ENCODE results near the gene GAS7. TPM values are rescaled to one million over a fixed set of nuclear protein-coding genes. Genes with fewer than 3 reads are reported as not detected.

GAS7 gene
- total RNA-seq, 3 donors from 2014 or later = 0.30 to 1.6 (median 0.82) TPM

DNA sequence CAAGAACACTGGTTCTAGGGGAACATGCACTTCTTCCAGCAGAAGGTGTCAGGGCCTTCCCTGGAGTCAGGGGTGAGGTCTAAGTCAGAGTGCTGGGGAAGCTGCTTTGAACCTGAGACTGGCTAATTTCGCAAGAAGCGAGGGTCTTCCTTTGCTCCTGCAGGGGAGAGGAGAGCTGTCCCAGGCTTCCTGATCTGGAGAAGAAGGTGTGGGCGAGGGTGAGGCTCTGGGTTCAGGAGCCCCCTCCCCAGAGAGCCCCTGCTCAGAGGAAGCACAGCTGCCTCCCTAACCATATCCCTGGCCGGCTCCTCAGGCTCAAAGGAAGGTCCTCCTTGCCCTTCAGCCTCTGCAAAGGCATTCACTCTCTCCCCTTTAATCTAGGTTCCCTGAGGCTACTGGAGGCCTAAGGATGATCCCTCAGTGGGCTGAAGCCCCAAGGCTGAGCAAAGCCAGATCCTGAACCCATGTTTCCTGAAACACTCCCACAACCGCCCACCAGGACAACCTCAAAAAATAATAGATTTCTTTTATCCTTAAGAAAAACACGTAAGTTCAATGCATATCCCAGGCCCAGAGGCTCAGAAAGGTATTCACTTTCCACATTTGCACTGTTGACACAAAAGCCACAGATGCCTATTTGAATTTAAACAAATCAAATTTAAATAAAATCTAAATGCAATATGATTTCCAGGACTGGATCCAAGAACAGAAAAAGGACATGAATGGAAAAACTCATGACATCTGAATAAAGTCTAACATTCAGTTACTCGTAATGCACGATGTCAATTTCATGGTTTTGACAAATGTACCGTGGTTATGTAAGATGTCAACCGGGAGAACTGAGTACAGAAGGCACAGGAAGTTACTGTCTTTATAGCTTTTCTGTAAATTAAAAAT, 221.9 kb downstream of the GAS7 start:
- H3K4me3 Mint-ChIP-seq = no peak overlapping the region
- no peak for DNase-seq
- H3K4me1 Mint-ChIP-seq (ENCODE audit: low read depth) = no peaks in the 10 kb centered on the region
- H3K9me3 Mint-ChIP-seq = no peaks in the 10 kb centered on the region
- no peak for ATAC-seq
- no peaks in the 10 kb centered on the region for H3K27me3 Mint-ChIP-seq (ENCODE audit: low read depth)
- no peaks in the 10 kb centered on the region for H3K36me3 Mint-ChIP-seq (ENCODE audit: insufficient read depth)

DNA sequence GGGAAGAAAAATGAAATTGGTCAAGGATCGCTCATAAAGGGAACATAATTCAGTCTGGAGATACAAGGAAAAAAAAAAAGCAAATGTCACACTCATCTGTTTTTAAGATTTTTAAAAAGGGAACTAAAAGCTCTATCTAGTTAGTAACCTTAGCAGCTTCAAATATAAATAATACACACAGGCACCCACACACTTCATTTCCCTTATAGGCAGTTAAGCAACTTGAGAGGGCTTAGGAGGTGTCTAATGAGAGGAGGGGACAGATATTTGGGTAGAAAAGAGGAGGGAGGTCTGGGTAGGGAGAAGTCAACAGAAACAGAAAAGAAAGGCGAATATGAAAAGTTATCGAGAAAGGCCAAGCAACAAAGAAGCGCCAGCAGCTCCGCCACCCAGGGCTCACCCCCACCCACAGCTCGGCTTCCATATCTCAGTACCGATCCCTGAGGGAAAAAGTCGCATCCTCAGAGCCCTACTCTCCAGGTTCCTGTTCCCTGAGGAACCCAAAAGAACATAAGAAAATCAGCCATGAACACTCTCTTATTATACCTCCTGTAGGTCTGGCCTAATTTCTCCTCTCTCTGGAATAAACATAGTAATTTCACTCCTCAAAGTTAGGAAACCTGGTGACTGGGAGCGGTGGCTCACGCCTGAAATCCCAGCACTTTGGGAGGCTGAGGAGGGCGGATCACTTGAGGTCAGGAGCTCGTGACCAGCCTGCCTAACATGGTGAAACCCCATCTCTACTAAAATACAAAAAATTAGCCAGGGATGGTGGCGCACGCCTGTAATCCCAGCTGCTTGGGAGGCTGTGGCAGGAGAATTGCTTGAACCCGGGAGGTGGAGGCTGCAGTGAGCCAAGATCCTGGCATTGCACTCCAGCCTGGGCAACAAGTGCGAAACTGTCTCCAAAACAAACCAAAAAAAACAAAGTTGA, 223.7 kb downstream of the GAS7 start:
- Mint-ChIP-seq H3K4me3 (no peak overlapping the region), H3K4me1 (ENCODE audit: low read depth) (no peaks in the 10 kb centered on the region), H3K9me3 (no peaks in the 10 kb centered on the region), H3K27me3 (ENCODE audit: low read depth) (no peaks in the 10 kb centered on the region), H3K36me3 (ENCODE audit: insufficient read depth) (no peaks in the 10 kb centered on the region)
- DNase-seq (no peak), ATAC-seq (no peak)

DNA sequence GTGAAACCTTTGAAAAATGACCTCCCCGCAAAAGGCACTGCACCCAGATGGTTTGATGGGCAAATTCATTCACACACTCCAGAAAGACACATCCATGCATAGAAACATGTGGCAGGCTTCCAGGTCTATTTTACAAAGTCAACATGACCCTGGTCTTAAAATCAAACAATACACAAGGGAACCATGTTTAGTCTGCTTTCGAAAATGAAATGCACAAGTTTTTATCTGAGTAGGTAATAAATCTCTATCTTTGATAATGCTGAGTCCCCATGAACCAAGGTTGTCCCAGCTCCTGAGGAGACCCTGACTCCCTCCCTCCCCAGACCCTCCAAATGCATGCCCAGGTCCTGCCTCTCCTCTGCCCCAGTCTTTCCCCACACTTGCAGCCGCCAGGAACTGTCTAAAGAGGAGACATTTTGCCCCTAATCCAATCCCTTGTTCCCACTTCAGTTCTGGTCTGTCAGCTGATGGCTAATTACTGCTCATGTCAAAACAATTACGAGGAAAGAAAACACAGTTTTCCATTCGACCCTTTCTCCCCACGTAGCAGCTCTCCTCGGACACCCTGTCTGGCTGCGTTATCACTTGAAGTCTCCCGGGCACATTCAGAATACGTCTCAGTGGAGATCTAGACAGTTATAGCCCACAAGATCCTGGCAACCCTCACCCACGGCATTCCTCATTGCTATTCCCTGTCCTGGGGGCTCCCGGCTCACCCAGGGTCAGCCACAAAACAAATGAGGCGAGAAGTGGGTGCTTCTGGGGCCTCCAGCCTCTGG, 224.5 kb downstream of the GAS7 start:
- no peak for ATAC-seq
- no peaks in the 10 kb centered on the region for H3K27me3 Mint-ChIP-seq (ENCODE audit: low read depth)
- no peak for DNase-seq
- H3K4me3 Mint-ChIP-seq = no peak overlapping the region
- H3K9me3 Mint-ChIP-seq = no peaks in the 10 kb centered on the region
- H3K36me3 Mint-ChIP-seq (ENCODE audit: insufficient read depth) = no peaks in the 10 kb centered on the region
- no peaks in the 10 kb centered on the region for H3K4me1 Mint-ChIP-seq (ENCODE audit: low read depth)

DNA sequence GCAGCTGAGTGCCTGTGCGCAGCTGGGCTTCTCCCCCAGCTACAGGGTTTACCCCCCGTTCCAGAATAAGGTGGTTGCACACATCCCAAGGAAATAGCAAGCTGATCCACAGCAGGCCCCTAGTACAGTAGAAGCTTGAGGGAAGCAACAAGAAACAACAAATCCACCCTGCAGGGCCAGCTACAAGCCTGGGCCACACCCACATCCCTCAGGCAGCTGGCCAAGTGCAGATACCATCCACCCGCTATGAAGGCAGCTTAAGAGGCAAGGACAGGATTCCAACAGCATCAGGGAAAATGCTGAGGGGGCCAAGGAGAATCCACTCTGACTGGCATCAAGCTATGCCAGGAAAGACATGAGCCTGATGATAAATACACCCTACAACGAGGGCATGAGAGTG, 226.4 kb downstream of the GAS7 start:
- no peaks in the 10 kb centered on the region for H3K27me3 Mint-ChIP-seq (ENCODE audit: low read depth)
- no peak for ATAC-seq
- no peaks in the 10 kb centered on the region for H3K36me3 Mint-ChIP-seq (ENCODE audit: insufficient read depth)
- H3K9me3 Mint-ChIP-seq = no peaks in the 10 kb centered on the region
- no peaks in the 10 kb centered on the region for H3K4me1 Mint-ChIP-seq (ENCODE audit: low read depth)
- no peak overlapping the region for H3K4me3 Mint-ChIP-seq
- DNase-seq = no peak

DNA sequence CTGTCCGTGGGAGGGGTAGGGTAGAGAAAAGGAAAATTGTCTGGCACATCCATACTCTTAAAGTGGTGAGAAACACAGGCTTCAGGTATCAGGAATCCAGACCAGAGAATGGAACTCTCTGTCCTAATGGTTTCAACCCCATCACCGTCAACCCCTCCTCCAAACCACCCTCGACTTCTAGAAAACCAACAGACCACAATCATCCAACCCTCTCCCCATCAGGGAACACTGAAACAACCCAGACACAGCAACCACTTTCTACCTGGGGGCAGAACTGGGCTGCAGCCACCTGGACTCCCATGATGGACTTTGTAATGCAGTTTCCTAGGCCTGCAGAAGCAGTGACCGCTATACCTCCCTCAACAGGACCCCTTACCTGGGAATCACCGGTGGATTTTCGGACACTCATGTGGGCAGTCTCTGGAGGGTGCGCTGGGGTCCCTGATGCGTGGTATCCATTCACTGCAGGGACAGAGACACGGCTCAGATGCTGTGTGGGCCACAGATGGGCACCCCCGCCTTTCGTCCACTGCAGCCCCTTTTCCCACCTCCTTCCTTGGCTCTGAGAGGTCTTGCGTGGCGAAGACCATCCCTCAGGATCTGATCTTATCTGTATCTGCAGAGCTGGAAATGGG, 229.0 kb downstream of the GAS7 start:
- no peaks in the 10 kb centered on the region for H3K4me1 Mint-ChIP-seq (ENCODE audit: low read depth)
- no peak for ATAC-seq
- no peak for DNase-seq
- no peaks in the 10 kb centered on the region for H3K36me3 Mint-ChIP-seq (ENCODE audit: insufficient read depth)
- no peaks in the 10 kb centered on the region for H3K27me3 Mint-ChIP-seq (ENCODE audit: low read depth)
- H3K9me3 Mint-ChIP-seq = no peaks in the 10 kb centered on the region
- no peak overlapping the region for H3K4me3 Mint-ChIP-seq

DNA sequence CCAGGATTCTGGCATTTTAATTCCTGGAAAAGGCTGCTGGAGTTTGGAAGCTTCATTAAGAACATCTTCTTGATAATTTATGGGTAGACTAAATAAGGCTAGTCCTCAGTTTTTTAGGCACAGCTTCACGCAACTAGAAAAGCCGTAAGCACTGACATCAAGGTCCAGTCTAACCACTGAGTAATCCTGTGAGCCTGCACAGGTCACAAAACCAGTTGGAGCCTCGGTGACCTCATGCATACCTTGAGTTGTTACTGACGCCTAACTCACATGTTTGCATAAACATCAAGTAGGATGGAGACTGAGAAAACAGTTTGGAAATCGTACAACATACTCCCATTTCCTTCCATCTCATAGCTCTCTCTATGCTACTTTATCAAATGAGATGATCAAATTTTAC, 229.5 kb downstream of the GAS7 start:
- no peak for ATAC-seq
- Mint-ChIP-seq H3K4me3 (no peak overlapping the region), H3K4me1 (ENCODE audit: low read depth) (no peaks in the 10 kb centered on the region), H3K36me3 (ENCODE audit: insufficient read depth) (no peaks in the 10 kb centered on the region), H3K27me3 (ENCODE audit: low read depth) (no peaks in the 10 kb centered on the region), H3K9me3 (no peaks in the 10 kb centered on the region)
- no peak for DNase-seq

DNA sequence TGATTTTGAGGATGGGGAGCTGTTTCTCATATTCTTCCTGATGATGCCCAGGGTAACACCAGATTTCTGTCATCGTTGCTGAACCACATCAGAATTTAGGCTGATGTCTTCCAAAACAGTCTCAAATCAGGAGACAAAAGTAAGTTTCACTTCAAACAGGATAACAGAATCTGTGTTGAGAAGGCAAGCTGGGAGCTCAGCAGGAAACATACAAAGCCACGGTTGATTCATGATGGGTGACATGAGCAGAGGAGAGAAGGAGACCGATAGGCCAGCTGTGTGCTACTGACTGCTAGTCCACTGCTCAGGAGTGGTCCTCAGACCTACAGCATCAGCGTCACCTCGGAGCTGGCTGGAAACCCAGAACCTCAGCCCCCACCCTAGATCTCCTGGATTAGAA, 230.4 kb downstream of the GAS7 start:
- Mint-ChIP-seq H3K9me3 (no peaks in the 10 kb centered on the region), H3K27me3 (ENCODE audit: low read depth) (no peaks in the 10 kb centered on the region), H3K4me1 (ENCODE audit: low read depth) (no peaks in the 10 kb centered on the region), H3K4me3 (no peak overlapping the region), H3K36me3 (ENCODE audit: insufficient read depth) (no peaks in the 10 kb centered on the region)
- DNase-seq (no peak), ATAC-seq (no peak)

DNA sequence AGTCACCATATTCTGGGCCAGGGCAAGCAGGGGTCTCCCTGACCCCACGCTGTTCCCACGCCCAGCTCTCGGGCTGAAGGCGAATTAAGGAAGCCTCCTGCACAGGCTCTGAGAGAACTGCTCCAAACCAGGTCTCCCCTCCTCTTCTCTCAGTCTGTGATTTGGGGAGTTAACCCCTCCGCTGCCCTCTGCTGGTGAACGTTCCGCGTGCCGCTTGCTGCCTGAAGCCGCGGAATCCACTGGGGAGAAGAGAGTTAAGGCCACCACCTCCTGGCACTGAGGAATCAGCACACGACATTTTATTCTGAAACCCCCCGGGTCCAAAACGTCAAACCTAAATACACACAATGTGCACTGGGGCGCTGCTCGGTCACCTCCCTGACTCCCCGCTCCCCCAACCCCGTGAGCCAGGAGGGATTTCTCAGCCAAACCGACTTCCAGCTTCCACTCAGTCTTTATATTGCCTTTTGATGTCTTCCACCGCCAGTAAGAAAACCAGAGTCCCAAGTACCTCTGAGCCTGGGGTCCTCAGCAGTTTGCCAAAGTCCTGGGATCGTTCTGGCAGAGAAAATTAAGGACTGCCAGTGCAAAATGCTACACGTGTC, 238.9 kb downstream of the GAS7 start:
- Mint-ChIP-seq H3K4me3 (no peak overlapping the region), H3K9me3 (no peaks in the 10 kb centered on the region), H3K36me3 (ENCODE audit: insufficient read depth) (no peaks in the 10 kb centered on the region), H3K4me1 (ENCODE audit: low read depth) (no peaks in the 10 kb centered on the region), H3K27me3 (ENCODE audit: low read depth) (peaks cover 7% of the 10 kb centered on the region)
- ATAC-seq = peak in 1 of 2 donors; percentile 18
- DNase-seq = no peak

DNA sequence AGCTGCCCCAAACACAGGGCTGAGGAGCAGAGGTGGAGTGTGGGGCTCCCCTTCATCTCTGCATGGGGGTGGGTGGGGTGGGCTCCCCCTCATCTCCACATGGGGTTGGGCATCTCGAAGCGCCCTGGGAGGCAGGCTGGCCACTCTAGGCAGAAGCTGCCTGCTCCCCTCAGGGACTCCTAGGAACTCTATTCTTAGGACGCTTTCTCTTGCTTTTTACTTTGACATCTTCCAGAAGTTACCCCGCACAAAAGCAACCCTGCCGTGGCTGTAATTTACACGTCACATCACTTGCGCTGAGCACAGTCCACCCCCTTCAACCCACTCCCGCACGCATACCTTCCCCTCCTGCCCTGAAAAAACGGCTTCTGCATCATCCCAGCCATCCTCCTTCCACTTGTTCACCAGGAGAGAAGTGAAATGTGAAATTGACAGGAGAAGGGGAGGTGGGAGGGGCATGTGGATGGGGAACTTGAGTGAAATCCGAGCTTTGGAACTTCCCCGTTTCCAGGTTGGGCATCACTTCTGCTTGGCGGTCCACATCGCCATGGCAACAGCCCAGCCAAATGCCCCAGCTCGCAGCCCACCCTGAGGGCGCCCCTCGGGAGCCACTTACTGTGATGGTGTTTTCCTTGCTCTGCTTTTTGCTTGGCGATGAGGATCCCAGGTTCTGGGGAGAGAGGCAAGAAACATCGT, 239.7 kb downstream of the GAS7 start:
- no peak for ATAC-seq
- DNase-seq = no peak

DNA sequence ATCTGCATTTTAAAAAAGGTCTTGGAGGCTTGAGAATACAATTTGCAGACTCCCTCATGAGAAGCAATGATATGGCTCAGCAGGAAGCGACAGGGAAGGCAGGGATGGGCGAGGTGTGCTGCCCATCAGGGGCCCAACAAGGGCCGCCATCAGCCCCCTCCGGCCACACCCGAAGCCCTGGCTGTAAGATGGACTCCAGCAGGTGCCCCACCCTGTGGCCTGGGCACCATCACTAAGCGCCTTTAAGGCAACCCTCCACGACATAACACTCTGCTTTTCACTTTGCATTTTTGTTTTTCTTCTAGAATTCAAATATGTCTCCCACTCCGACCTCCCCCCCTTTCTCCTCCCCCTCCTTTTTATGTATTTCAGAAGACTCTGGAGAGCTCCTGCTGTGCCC, 241.2 kb downstream of the GAS7 start:
- Mint-ChIP-seq H3K36me3 (ENCODE audit: insufficient read depth) (no peaks in the 10 kb centered on the region), H3K4me3 (no peak overlapping the region), H3K27me3 (ENCODE audit: low read depth) (peaks cover 7% of the 10 kb centered on the region), H3K4me1 (ENCODE audit: low read depth) (no peaks in the 10 kb centered on the region), H3K9me3 (no peaks in the 10 kb centered on the region)
- ATAC-seq (no peak), DNase-seq (no peak)

More for the DNA sequence above, 239.7 kb downstream of the GAS7 start:
- Mint-ChIP-seq H3K27me3 (ENCODE audit: low read depth) (peaks cover 7% of the 10 kb centered on the region), H3K4me1 (ENCODE audit: low read depth) (no peaks in the 10 kb centered on the region), H3K9me3 (no peaks in the 10 kb centered on the region), H3K4me3 (no peak overlapping the region), H3K36me3 (ENCODE audit: insufficient read depth) (no peaks in the 10 kb centered on the region)

DNA sequence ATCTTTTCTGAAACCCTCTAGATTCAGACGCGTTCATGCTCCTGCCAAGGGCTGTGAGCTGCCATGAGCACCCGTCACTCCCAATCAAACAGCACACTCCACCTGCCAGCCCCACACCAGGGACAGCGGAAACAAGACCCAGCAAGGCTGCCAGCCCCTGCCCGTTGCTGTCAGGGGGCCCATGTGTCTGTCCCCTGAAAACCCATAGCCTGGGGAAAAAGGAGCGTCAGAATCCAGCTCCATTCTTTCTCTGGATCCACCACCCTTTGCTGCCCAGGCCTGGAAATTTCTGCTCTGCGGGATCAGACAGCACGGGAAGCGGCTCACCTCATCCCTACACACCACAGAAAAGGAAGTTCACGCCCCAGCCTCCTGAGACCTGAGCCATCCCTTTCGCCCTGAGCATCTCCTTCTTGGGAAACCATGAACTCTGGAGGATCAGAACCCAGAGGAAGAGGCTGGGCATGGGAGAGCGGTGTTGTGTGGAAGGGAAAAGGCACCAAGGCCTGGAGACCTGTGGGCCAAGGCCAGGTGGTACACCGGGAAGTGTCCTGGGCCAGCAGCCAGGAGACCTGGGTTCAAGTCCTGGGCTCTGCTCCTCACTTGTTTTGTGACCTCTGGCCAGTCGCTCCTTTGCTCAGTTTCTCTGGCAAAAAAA, 241.8 kb downstream of the GAS7 start:
- H3K36me3 Mint-ChIP-seq (ENCODE audit: insufficient read depth) = no peaks in the 10 kb centered on the region
- H3K4me1 Mint-ChIP-seq (ENCODE audit: low read depth) = no peaks in the 10 kb centered on the region
- H3K4me3 Mint-ChIP-seq = no peak overlapping the region
- no peaks in the 10 kb centered on the region for H3K9me3 Mint-ChIP-seq
- DNase-seq (no peak), ATAC-seq (no peak)
- H3K27me3 Mint-ChIP-seq (ENCODE audit: low read depth) = peaks cover 7% of the 10 kb centered on the region

DNA sequence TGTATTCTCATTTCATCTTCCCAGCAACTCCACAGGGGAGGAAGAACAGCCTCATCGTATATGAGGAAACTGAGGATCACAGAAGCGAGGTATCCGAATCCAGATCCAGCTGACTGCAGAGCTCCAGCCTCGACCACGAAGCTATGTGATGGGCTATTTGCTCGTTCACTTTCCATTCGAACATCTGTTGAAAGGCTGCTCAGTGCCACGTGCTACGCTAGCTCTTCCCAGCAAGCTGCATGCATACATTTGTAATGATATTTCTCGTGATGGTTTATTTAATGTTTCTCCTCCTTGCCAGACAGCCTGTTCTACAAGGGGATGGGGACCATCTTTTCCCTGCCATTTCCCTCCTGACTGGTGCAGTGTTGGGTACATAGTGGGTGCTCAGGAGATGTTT, 244.9 kb downstream of the GAS7 start:
- H3K36me3 Mint-ChIP-seq (ENCODE audit: insufficient read depth) = no peaks in the 10 kb centered on the region
- no peaks in the 10 kb centered on the region for H3K27me3 Mint-ChIP-seq (ENCODE audit: low read depth)
- ATAC-seq = no peak
- H3K4me1 Mint-ChIP-seq (ENCODE audit: low read depth) = no peaks in the 10 kb centered on the region
- H3K4me3 Mint-ChIP-seq = no peak overlapping the region
- no peaks in the 10 kb centered on the region for H3K9me3 Mint-ChIP-seq
- no peak for DNase-seq

DNA sequence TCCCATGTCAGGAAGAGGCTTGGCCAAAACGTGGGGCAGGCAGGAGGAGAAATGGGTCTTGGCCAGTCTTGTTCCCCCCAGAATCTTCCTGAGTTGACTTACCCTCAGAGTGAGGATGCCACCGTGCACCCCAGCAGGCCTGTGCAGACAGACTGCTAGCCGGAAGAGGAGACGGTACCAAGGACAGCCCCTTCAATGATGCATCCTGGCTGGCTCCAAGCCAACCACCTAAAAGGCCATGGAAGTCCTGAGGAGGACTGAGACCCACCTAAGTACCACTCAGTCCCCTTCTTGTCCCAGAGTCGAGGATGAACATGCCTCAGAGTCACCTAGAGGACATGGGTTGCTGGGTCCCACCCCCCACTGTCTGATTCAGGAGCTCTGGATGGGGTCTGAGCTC, 246.6 kb downstream of the GAS7 start:
- DNase-seq = no peak
- H3K9me3 Mint-ChIP-seq = no peaks in the 10 kb centered on the region
- ATAC-seq = no peak
- no peaks in the 10 kb centered on the region for H3K27me3 Mint-ChIP-seq (ENCODE audit: low read depth)
- H3K4me3 Mint-ChIP-seq = no peak overlapping the region
- H3K4me1 Mint-ChIP-seq (ENCODE audit: low read depth) = no peaks in the 10 kb centered on the region
- H3K36me3 Mint-ChIP-seq (ENCODE audit: insufficient read depth) = no peaks in the 10 kb centered on the region

All from activated T-cell treated with anti-CD3 and anti-CD28 coated beads, Interleukin-2, amount 50 U/mL, for 4 hours (primary cell).